CD4-positive, alpha-beta T cell treated with Interleukin-10 for 1 hour (primary cell): ENCODE data around the gene LRRC37A.
"Not testable (repeated sequence)": the region's sequence is repeated elsewhere in the genome, so short reads cannot be mapped to it uniquely, and the experiment has no call there.

Experiments used
- DNase-seq: peaks from one replicate; pipeline ENCODE4 v3.0.0-alpha.2; 2020

LRRC37A gene

DNA sequence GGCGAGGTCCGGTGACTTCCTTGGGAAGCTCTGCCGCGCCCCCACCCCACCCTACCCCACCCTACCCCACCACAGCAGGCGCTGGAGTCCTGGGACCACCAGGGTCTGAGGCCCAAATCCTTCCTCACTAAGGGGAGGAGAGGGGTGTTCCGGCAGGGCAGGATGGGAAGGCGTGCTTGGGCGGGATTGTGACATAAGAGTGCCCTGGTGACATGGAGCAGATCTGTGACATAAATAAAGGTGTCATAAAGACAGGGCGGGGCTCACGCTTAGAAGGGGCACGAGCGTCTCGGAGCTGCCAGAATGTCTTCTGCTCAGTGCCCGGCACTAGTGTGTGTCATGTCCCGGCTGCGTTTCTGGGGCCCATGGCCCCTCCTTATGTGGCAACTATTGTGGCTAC lies at the start of gene LRRC37A:
TSS of gene LRRC37A (plus strand) at position 301 of the 400 bp plus-strand sequence. CDS start at position 304, 3 bp downstream.
- not testable (repeated sequence) for DNase-seq

- DNase-seq: not testable (repeated sequence)
These were observed 45.8 kb upstream of the LRRC37A start for GRCh38 chr17:46249153-46249552.

- not testable (repeated sequence) for DNase-seq
These were observed 42.1 kb upstream of the LRRC37A start for GRCh38 chr17:46252804-46253203.

DNA sequence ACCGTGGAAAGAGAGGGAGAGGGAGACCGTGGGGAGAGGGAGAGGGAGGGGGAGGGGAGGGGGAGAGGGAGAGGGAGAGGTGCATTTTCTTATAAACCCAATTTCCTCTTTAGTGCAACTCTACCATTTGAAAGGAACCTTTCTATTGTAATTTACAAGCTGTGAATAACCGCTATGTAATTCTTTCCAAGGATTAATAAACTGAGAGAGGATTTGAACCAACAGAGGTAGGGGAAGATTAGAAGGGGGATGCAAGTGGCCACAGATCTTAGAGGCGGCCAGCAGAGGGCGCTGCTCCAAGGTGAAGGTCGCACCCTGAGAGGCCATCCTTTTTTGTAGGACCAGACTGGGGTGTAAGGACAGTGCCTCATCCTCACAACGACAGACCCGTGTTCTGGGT lies 41.2 kb upstream of the LRRC37A start:
- peak; percentile 84 for DNase-seq

DNA sequence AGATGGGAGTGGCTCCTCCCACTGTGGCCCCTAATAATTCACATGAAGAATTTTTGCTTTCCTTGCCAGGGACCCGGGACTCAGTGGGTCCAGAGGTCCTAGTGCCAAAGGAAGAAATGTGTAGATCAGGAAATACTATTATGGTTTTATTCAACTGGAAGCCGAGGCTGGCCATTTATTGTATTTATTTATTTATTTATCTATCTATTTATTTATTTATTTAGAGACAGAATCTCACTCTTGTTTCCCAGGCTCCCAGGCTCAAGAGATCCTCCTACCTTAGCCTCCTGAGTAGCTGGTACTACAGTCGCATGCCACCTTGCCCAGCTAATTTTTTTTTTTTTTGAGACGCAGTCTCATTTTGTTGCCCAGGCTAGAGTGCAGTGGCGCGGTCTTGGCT lies 40.7 kb upstream of the LRRC37A start:
- DNase-seq: not testable (repeated sequence)

DNA sequence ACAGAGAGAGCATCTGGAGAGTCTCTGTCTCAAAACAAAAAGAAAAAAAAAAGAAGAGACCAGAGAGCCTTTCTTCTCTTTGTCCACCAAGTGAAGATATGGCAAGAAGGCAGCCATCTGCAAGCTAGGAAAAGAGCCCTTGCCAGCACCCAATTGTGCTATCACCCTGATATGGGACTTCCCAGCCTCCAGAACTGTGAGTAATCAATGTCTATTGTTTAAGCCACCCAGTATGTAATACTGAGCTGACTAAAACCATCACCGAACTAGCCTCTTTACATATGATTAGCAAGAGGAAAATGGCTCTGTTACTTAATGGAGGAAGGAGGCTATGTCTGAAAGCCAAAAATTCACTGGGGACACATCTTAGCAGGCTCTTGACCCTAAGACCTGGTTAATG lies 38.6 kb upstream of the LRRC37A start:
- not testable (repeated sequence) for DNase-seq

- DNase-seq: peak; percentile 17
These were observed 34.9 kb upstream of the LRRC37A start for GRCh38 chr17:46259845-46260661.

DNA sequence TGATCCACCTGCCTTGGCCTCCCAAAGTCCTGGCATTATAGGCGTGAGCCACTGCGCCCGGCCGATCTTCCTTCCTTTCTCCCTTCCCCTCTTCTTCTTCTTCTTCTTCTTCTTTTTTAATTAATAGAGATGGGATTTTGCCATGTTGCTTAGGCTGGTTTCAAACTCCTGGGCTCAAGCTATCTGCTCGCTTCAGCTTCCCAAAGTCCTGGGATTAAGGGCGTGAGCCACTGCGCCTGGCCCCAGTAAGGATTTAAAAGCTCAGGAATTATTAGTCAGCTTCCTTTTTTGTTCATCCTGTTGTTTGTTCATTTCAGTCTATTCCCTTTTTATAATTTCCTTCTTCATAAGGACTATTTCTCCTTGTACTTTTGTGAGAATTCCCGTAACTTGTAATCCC lies 32.7 kb upstream of the LRRC37A start:
- no peak for DNase-seq

DNA sequence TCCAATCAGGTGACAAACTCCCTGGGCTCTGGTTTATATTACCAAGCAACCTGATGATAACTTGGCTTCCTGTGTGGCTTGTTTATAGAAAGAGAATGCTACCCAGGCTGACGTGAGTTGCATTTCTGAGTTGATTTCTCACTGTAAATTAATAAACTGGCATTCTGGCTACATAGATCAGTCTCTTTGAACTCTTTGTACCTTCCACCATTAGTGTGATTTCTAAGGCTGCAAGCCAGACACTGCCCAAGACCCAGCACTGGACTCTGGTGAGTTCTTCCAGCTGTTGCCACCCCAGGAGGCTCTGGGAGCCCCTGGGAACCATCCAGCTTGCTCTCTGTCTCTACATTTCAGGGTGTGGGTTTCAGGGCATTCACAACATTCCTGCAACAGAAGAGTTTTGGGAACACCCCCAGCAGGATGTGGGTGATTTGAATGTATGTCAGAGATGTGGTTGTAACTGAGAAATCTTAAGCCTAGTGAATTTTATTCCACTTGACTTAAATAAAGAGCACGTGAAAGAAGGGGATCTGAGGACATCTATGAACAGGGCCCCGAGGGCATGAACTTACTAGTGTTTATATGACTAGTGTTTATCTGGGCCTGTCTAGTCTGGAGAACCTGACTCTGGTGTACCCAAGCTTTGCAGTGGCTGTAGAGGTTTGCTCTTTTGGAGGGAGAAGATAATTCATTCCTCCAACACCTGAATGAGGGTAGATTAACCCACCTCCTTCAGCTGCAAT lies 30.3 kb upstream of the LRRC37A start:
- DNase-seq: peak; percentile 24

DNA sequence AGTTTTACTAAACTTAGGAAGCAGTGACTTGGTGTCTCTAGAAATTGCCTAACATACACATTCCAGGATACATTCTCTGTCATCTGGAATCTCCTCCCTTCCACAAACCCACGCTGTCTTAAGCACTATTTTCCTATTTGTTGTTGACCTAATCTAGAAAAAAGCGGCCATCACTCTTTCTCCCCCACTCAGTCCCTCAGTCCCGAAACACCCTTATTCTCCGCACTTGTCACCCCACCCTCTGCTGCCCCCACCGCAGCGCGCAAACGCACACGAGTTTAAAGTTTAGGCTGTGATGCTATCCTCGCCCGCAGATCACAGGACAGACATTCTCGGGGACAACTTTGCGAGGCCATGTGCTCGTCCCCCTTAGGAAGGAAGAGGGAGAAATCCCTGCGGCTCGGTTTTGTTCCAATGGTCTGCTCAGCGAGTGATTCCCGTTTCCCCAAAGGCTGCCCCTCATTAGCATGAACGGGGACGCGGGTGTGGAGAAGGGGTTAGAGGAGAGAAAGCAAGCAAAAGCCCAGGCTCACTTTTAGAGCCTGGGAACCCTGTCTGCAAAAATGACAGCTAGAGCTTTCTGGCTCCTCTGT lies 28.8 kb upstream of the LRRC37A start:
- not testable (repeated sequence) for DNase-seq

- DNase-seq: peak; percentile 83
These were observed 28.0 kb upstream of the LRRC37A start for GRCh38 chr17:46266656-46267544.

DNA sequence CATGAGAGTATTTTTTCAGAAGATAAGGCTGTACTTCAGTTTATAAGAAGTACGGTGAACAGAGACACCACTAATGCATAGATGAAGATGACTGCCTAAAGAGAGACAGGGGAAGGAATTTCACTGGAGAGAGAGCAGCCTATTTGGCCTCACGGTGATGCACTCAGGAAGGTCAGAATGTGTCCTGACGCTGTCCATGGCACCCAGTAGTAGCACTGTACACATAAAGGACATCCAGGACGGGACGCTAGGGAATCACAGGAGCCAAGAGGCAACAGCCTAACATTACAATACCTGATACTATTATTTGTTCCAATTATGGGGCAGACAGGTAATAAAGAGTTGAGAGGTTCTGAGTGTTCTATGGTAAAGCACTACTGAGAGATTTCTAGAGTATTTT lies 24.9 kb upstream of the LRRC37A start:
- DNase-seq: no peak

GRCh38 chr17:46273541-46274236 lies 21.2 kb upstream of the LRRC37A start:
- DNase-seq: no peak

GRCh38 chr17:46274238-46274637 lies 20.7 kb upstream of the LRRC37A start:
- no peak for DNase-seq

DNA sequence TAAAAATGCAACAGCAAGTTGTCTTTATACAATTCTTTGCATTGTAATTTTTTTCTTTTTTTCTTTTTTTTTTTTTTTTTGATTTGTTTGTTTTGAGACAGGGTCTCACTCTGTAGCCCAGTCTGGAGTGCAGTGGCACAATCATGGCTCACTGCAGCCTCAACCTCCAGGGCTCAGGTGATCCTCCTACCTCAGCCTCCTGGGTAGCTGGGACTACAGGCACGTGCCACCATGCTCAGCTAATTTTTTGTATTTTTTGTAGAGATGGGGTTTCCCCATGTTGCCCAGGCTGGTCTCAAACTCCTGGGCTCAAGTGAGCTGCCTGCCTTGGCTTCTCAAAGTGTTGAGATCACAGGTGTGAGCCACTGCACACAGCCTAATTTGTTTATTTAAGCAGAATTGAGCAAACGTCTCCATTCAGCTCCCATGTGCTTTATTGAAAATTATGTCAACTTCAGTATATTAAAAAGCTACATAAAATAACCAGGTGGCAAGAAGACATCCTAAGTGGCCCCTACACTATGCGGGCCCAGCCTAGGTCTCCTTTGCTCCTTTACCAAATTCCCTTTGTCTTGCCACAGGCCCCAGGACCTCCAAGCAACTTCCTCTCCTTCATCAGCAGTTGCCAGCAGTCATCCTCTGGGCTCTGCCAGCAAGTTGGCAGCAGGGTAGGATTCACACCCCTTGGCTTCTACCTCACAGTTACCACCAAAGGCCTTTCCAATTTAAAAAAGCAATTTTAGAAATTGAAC lies 18.0 kb upstream of the LRRC37A start:
- DNase-seq: not testable (repeated sequence)

GRCh38 chr17:46281336-46281735 lies 13.6 kb upstream of the LRRC37A start:
- not testable (repeated sequence) for DNase-seq

DNA sequence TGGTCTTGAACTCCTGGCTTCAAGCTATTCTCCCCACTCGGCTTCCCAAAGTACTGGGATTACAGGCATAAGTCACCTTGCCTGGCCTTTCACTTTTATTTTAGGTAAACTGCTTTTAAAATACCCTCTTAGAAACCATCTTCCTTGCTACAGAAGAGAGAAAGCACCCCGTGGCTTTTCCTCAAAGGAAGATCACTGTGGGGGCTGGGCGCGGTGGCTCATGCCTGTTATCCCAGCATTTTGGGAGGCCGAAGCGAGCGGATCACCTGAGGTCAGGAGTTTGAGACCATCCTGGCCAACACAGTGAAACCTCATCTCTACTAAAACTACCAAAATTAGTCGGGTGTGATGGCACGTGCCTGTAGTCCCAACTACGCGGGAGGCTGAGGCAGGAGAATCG lies 12.3 kb upstream of the LRRC37A start:
- DNase-seq: not testable (repeated sequence)

- DNase-seq: peak; percentile 27
These were observed 10.5 kb upstream of the LRRC37A start for GRCh38 chr17:46284467-46284866.

GRCh38 chr17:46285500-46285899 lies 9.4 kb upstream of the LRRC37A start:
- not testable (repeated sequence) for DNase-seq

GRCh38 chr17:46286764-46287221 lies 8.1 kb upstream of the LRRC37A start:
- DNase-seq: peak; percentile 89

DNA sequence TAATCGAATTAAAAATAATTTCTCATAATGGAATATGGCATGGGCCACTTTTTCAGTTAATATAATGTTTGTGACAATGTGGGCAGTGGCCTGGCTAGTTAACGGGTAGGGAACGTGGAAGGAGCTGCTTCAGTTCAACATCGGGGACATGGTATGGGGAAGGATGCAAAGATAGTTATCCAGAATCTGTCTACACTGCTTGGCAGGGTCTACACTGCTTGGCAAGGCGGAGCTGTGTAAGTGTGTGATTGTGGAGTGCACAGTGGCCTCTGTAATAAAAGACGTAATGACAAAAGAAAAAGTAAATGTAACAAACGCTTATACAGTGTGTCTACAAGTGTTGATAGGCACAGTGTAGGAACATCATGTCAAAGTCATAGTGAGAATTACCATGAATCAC lies 7.3 kb upstream of the LRRC37A start:
- DNase-seq: not testable (repeated sequence)
